ENCODE measurements around the gene CD7. TPM values are rescaled to one million over a fixed set of nuclear protein-coding genes. Genes with fewer than 3 reads are reported as not detected.
A peak's percentile ranks its signal among the peaks of the same experiment; 100 is the strongest.

Gene CD7
- total RNA-seq, 1 donor from 2014 or later, result not detected

DNA sequence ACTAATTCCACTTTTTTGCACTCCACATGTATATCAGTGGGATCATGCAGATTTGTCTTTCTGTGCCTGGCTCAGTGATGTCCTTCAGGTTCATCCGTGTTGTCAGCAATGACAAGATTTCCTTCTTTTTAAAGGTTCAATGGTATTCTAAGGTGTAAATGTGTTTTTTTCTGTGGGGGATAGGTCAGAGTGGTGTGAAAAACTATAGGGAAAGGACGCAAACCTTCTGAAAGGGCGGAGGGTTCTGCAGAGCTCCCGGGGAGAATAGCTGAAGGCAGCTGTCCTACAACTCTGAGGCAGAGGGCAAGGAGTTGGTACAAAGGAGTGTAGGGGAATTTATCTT, 22.0 kb downstream of the CD7 start:
- H3K27ac Mint-ChIP-seq (ENCODE audit: unreplicated experiment), result no peak overlapping the region
- peak overlapping the region; percentile 14 for H3K4me3 Mint-ChIP-seq
- no peaks in the 10 kb centered on the region for H3K36me3 Mint-ChIP-seq (ENCODE audit: low read depth)
- no peaks in the 10 kb centered on the region for H3K9me3 Mint-ChIP-seq
- TF ChIP-seq CTCF (conservative IDR thresholded peaks at IDR 0.05), result no peak
- no peak for DNase-seq (ENCODE audit: low read depth, low spot score)
- H3K4me1 Mint-ChIP-seq, result peaks cover 24% of the 10 kb centered on the region
- H3K27me3 Mint-ChIP-seq (ENCODE audit: low read depth), result peaks cover 34% of the 10 kb centered on the region

DNA sequence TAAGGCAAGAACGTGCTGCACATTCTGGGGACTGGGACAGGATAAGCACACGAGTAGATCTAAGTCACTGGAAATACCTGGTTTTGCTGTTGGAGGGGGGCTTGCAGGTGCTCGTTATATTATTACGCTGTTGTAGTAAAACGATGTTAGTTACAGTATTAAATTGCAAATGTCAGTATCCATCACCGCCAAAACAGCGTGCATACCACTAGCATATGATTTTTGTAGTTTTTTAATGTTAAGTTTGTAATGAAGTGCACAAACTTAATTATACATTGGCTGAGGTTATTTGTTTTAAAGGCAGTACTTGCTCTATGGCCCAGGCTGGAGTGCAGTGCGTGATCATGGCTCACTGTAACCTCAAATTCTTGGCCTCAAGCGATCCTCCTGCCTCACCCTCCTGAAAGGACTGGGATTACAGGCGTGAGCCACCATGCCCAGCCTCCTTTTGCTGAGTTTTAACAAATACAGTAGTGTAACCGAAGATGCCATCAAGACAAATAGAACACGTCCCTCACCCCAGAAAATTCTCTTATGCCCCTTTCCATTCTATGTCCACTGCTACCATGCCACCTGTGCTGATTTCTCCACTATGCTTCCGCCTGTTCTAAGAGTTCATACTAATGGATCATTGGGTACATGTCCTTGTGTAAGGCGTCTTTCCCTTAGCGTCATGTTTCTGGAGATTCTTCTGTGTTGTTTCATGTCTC, 23.2 kb downstream of the CD7 start:
- no peak for DNase-seq (ENCODE audit: low read depth, low spot score)
- peaks cover 34% of the 10 kb centered on the region for H3K27me3 Mint-ChIP-seq (ENCODE audit: low read depth)
- H3K27ac Mint-ChIP-seq (ENCODE audit: unreplicated experiment), result no peak overlapping the region
- H3K4me1 Mint-ChIP-seq, result peaks cover 20% of the 10 kb centered on the region
- TF ChIP-seq CTCF (conservative IDR thresholded peaks at IDR 0.05), result no peak
- H3K4me3 Mint-ChIP-seq, result peak overlapping the region; percentile 74
- H3K9me3 Mint-ChIP-seq, result no peaks in the 10 kb centered on the region
- no peaks in the 10 kb centered on the region for H3K36me3 Mint-ChIP-seq (ENCODE audit: low read depth)

- Mint-ChIP-seq H3K9me3 (no peaks in the 10 kb centered on the region), H3K36me3 (ENCODE audit: low read depth) (no peaks in the 10 kb centered on the region), H3K4me3 (peak overlapping the region; percentile 88), H3K27me3 (ENCODE audit: low read depth) (peaks cover 31% of the 10 kb centered on the region), H3K4me1 (peaks cover 20% of the 10 kb centered on the region), H3K27ac (ENCODE audit: unreplicated experiment) (no peak overlapping the region)
- DNase-seq (ENCODE audit: low read depth, low spot score), result peak; percentile 86
- TF ChIP-seq CTCF (conservative IDR thresholded peaks at IDR 0.05), result no peak
These were observed 24.9 kb downstream of the CD7 start for GRCh38 chr17:82292251-82293154.

DNA sequence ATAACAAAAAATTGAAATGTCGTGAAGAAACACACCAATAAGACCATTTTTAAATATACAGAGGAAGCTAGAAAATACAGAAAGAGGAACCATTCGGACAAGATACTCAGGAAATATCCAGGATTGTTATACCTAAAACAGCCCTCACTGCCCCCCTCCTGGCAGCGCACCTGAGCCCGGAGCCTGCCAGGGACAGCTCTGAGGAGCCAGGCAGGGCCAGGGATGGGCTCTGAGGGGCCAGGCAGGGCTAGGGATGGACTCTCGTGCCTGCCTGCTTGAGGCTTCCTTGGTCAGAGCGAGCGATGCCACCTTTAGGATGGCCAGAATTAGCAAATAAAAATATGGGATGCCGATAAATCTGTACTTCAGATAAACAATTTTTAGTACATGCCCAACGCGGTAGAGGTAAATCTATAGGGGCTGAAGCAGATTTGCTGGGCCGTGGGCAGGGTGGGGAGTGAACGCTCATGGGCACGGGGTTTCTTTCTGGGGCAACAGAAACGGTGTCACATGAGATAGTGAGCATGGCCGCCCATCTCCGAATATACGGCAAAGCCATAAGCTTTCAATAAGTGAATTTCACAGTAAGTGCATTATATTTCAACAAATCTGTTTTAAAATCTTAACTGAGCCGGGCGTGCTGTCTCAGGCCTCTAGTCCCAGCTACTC, 25.7 kb downstream of the CD7 start:
- peak overlapping the region; percentile 71 for H3K27ac Mint-ChIP-seq (ENCODE audit: unreplicated experiment)
- no peak for TF ChIP-seq CTCF (conservative IDR thresholded peaks at IDR 0.05)
- no peak for DNase-seq (ENCODE audit: low read depth, low spot score)

More for the DNA sequence above, 25.7 kb downstream of the CD7 start:
- Mint-ChIP-seq H3K27me3 (ENCODE audit: low read depth) (peaks cover 24% of the 10 kb centered on the region), H3K4me3 (peak overlapping the region; percentile 85), H3K4me1 (peaks cover 24% of the 10 kb centered on the region), H3K9me3 (no peaks in the 10 kb centered on the region), H3K36me3 (ENCODE audit: low read depth) (no peaks in the 10 kb centered on the region)

All from neural crest cell (in vitro differentiated cells).